Left ventricle myocardium inferior (tissue), 1 donor: ENCODE measurements around the gene FLOT2. TPM values are rescaled to one million over a fixed set of nuclear protein-coding genes. Genes with fewer than 3 reads are reported as not detected.

Experiments
- DNase-seq: peaks from one replicate; pipeline ENCODE4 v3.0.0-alpha.2; 2020
- H3K27ac ChIP-seq: fragments of 200-600 bp; replicated peaks from 2 replicates; pipeline ENCODE4 v1.8.0; 2021
- H3K27me3 ChIP-seq: fragments of 200-600 bp; 2 replicates; pipeline ENCODE4 v1.8.0; 2021; ENCODE audit warnings: low read depth
- H3K36me3 ChIP-seq: fragments of 200-600 bp; 2 replicates; pipeline ENCODE4 v1.8.0; 2021
- H3K4me1 ChIP-seq: fragments of 200-600 bp; 2 replicates; pipeline ENCODE4 v1.8.0; 2021
- H3K4me3 ChIP-seq: fragments of 200-600 bp; 2 replicates; pipeline ENCODE4 v1.8.0; 2021; ENCODE audit warnings: mild to moderate bottlenecking, moderate library complexity
- H3K9me3 ChIP-seq: fragments of 200-600 bp; replicated peaks from 2 replicates; pipeline ENCODE4 v1.8.0; 2021
- CTCF ChIP-seq: fragments of 200-600 bp; IDR thresholded peaks from 2 replicates; pipeline ENCODE4 v1.8.0; 2021; ENCODE audit warnings: antibody characterized with exemption, mild to moderate bottlenecking, borderline replicate concordance
- intact Hi-C: fragments of 100-400 bp; cut with micrococcal nuclease; formaldehyde crosslinking; loops from one replicate; pipeline ENCODE4 v1.11.0; 2022
- total RNA-seq: library from RNA; stranded (reverse); fragmentation: NEBNext Ultra II Directional; extraction: Animal tissue kit (Norgen Biotek cat#: 25700); gene quantifications from one replicate; pipeline ENCODE4 v1.2.1, GENCODE V29; 2021
- donor health status: DM: no; HTN: yes; CAD: no; lungs with severe emphysema.

The FLOT2 gene
- total RNA-seq, 1 donor from 2014 or later, result 84.2 TPM

- Histone ChIP-seq H3K27ac (no peak overlapping the region), H3K27me3 (no peaks in the 10 kb centered on the region), H3K9me3 (no peaks in the 10 kb centered on the region), H3K4me1 (peaks cover 95% of the 10 kb centered on the region), H3K36me3 (no peaks in the 10 kb centered on the region), H3K4me3 (no peak overlapping the region)
- intact Hi-C loops, result no loop called here
- no peak for DNase-seq
- no peak for TF ChIP-seq CTCF
These were observed 45.4 kb upstream of the FLOT2 start for GRCh38 chr17:28942925-28943324.

GRCh38 chr17:28941251-28941650 is 43.7 kb upstream of the FLOT2 start:
- H3K27ac ChIP-seq, result peak overlapping the region; percentile 67
- intact Hi-C loops, result no loop called here

GRCh38 chr17:28940675-28941074 is 43.1 kb upstream of the FLOT2 start:
- H3K9me3 ChIP-seq, result no peaks in the 10 kb centered on the region
- H3K27me3 ChIP-seq, result no peaks in the 10 kb centered on the region
- H3K27ac ChIP-seq, result peak overlapping the region; percentile 67
- DNase-seq, result peak; percentile 42
- H3K4me3 ChIP-seq, result no peak overlapping the region
- intact Hi-C loops, result no loop called here
- H3K36me3 ChIP-seq, result no peaks in the 10 kb centered on the region
- no peak for TF ChIP-seq CTCF
- H3K4me1 ChIP-seq, result peaks cover 95% of the 10 kb centered on the region

More at GRCh38 chr17:28941251-28941650, 43.7 kb upstream of the FLOT2 start:
- Histone ChIP-seq H3K9me3 (no peaks in the 10 kb centered on the region), H3K4me3 (no peak overlapping the region), H3K27me3 (no peaks in the 10 kb centered on the region), H3K36me3 (no peaks in the 10 kb centered on the region), H3K4me1 (peaks cover 95% of the 10 kb centered on the region)
- no peak for DNase-seq
- TF ChIP-seq CTCF, result no peak

GRCh38 chr17:28940142-28940541 is 42.6 kb upstream of the FLOT2 start:
- Histone ChIP-seq H3K4me1 (peaks cover 95% of the 10 kb centered on the region), H3K9me3 (no peaks in the 10 kb centered on the region), H3K27me3 (no peaks in the 10 kb centered on the region), H3K36me3 (no peaks in the 10 kb centered on the region), H3K4me3 (no peak overlapping the region), H3K27ac (peak overlapping the region; percentile 67)
- DNase-seq, result no peak
- intact Hi-C loops, result no loop called here
- TF ChIP-seq CTCF, result no peak

GRCh38 chr17:28938552-28938951 is 41.0 kb upstream of the FLOT2 start:
- no peak for DNase-seq
- H3K9me3 ChIP-seq, result no peaks in the 10 kb centered on the region
- H3K4me3 ChIP-seq, result no peak overlapping the region
- peak overlapping the region; percentile 67 for H3K27ac ChIP-seq
- TF ChIP-seq CTCF, result no peak
- H3K36me3 ChIP-seq, result no peaks in the 10 kb centered on the region
- H3K4me1 ChIP-seq, result peaks cover 85% of the 10 kb centered on the region
- intact Hi-C loops, result no loop called here
- H3K27me3 ChIP-seq, result no peaks in the 10 kb centered on the region
